Stimulated activated CD8-positive, alpha-beta memory T cell treated with anti-CD3 and anti-CD28 coated beads, Interleukin-4, amount 100 ng/mL, for 1 hour (primary cell): Measurements from ENCODE around the gene HSD3B2.
"Not testable (repeated sequence)": the region's sequence is repeated elsewhere in the genome, so short reads cannot be mapped to it uniquely, and the experiment has no call there.

Experiments
- DNase-seq, 2 donors: peaks; one replicate each; pipeline ENCODE4 v3.0.0-alpha.2; 2020; ENCODE audit warnings: low read depth in 2 of 2, low spot score in 1 of 2

HSD3B2 gene

DNA sequence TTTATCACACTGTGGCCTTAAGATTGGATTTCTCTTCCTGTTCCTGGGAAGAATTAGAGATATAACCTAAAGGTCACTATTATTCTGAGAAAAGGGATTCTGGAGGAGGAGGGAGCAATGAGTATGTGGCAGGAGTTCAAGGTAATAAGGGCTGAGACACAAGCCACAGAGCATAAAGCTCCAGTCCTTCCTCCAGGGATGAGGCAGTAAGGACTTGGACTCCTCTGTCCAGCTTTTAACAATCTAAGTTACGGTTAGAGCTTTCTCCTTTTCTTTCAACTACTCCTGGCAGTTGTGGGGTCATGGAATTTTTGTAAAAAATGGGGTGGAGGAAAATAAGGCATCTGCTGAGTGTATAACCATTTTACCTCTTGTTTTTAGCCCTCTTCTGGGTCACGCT, at the start of gene HSD3B2:
Gene HSD3B2 (plus strand): TSS at position 201 of the 400 bp plus-strand sequence. CDS start 270 bp downstream, outside the sequence.
- DNase-seq = no peak

DNA sequence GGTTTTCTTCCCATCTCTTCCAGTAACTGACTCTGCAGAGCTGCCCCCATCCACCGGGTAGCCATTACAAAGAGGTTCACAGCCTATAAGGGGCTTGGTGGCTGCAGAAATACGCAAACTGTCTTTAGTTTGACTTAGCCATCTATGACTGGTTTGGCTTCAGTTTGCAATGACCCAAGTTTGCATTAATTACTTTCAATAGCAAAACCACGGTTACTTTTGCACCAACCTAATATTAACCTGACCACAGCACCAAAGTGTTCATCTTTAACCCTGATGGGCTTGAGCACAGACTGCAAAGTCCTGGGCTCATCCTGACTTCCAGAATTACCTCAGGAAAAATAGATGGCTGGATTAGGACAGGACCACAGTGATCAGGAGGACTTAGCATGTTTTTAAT, 48.5 kb upstream of the HSD3B2 start:
- no peak for DNase-seq

DNA sequence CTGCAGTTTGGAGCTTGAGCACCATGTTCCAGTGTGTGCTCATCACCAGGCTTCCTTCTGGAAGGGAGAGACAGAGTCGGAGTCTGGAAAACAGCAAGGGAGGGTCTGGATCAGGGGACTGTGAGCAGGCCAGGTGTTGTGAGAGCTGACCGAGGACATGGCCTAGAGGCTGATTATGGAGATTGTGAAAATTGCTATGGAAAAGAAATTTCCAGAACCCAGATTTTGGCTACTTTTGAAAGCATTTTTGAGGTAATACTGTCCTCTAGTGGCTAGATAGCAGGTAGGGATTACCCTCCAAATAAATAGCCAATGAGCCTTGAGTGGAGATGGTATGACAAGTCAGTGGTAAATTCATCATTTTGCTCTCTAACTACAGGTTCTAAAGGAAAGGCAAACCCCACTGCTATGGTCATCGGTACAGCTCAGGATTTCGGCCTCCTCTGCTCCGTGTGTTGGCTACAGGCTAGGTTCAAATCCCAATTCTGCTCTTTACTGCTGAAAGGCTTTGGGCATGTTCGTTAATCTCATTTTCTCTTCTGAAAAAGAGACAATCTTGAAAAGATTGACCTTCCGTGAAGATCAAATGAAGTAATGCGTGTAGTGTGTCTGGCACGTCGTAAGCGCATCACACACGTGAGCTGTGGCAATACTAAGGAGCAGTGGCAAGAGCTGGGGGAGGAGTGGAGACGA, 47.4 kb upstream of the HSD3B2 start:
- DNase-seq = no peak

DNA sequence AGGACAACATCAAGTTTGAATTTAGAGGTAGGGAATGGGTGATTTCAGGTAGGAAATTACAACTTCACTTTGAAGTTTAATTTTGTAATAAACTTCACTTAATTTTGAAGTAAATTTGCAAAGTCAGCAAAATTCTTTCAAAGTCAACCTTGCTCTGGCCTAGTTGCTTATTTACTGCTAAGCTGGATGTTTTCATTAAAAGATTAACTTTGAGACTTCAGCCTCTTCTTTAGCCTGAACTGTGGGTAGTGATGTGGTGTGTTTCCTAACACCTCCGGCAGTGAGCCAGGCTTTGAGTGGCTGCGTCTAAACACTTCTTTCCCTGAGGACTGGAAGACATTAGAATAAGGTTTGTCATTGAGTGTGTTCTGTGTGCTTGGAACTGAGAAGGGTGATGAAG, 46.4 kb upstream of the HSD3B2 start, which contains the start of gene HAO2:
Gene HAO2 (plus strand): TSS at position 232 of the 400 bp plus-strand sequence. CDS start 12,301 bp downstream, outside the sequence.
- DNase-seq = no peak

DNA sequence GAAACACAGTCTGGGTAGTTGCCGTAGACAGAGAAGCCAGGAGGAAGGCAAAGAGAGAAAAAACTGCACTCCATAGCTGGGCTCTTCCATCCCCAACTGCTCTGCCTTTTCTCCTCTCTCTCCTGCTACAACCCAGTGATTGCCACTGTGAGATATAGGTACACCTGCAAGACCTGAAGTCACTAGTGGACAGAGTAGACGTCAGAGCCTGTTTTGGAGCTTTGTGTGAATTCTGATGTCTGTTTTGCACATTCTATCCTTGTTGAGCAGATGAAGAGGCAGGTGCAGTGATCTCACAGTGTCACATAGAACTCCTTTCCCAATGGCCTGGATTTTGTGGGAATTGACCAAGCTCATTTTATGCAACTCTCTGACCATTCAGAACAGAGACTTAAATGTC, 44.2 kb upstream of the HSD3B2 start:
- no peak for DNase-seq

DNA sequence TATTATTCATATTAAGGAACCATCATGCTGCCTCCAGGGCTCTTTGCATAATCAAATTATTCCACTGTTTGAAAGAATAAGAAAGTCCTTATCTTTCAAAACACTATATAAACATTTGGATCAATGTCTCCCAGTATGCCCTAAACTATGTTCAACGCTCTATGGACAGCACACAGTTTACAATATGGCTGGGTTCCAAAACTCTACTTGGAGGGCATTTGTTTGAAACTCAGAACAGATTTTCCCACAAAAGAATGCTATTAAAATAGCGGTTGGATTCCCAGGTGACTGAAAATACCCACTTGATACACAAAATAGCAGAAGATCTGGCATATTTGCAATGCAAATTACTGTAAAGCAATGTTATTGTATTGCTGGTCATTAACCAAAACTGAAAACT, 43.1 kb upstream of the HSD3B2 start:
- no peak for DNase-seq

DNA sequence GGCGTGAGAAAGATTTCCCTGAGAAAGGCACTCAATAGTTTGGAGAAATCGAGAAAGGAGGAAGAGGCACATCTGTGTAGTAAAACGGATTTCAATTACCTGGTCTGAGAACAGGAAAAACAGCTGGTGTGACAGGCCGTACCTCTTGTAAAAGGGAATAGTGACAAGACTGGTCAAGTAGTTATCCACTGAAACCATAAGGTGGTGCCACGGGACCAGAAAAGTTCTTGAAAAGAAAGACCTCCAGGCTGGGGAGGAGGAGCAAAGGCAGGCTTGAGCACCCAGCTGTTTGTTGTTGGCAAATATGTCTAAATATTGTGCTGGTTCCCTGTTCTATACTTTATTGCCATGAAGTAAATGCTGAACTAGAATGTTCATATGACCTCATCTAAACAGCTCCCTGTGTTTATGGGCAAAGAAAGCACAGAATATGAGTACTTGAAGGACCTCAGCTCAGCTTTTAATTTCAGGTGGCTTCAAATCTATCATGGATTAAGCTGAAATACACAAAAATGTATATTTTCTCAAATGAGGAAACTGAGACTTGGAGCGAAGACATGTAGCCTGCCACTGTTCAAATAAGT, 42.4 kb upstream of the HSD3B2 start:
- DNase-seq = no peak

DNA sequence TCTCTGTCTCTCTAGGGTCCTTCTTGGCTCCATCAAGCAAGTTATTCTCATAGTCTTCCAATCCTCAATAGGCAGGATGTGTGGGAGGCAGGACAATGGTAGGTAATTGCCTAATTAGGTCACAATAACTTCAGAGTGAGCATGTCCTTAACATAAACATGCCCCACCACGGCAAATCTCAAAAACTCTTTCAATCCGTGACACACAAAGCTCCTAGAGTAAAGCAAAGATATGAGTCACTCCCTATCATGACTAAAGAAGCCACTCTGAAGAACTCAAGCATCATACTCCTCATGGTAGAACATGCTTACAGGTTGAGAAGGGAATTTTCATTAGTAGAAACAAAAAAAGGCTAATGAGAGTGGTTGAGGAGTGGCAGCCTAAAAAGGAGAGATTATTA, 41.5 kb upstream of the HSD3B2 start:
- DNase-seq = no peak

DNA sequence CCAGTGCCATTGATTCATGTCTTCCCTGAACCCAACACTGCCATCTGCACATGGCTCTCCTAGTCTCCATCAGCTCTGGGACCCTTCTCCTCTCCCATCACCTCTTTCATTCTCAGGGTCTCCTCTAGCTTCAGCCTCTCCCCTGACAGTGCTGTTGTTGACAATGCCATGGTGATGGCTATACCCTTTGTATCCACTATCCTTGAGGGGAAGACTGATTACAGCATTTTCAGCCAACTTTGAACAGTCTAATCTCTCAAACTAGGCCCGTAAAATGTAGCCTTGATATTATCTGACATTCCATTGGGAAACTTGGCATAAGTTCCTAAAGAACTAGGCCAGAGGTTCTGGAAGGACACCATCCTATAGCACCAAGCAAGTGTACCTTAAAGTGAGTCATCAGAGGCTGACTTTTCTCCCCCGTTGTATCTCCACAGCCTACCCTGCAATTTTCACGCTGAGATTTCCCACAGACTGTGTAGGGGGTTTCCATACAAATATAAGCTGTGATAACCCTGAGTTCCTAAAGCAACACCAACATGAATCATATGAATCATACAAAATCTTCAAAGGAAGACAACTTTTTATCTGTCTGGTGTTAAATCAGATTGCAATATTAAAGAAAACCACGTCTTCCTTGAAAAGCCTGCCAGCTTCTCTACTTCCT, 40.6 kb upstream of the HSD3B2 start:
- DNase-seq = no peak

DNA sequence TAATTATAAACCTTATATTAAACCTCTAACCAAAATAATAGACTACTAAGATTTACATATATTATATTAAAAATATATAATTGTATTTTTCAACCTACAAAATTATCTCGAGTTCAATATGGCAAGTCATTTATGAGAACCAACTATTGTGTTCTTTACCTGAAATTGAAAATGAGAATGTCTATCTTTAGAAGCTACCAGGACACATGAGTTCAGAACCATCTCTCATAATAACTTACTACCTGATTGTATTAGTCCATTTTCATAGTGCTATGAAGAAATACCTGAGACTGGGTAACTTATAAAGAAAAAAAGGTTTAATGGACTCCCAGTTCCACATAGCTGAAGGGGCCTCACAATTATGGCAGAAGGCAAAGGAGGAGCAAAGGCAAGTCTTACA, 39.6 kb upstream of the HSD3B2 start:
- DNase-seq = no peak

DNA sequence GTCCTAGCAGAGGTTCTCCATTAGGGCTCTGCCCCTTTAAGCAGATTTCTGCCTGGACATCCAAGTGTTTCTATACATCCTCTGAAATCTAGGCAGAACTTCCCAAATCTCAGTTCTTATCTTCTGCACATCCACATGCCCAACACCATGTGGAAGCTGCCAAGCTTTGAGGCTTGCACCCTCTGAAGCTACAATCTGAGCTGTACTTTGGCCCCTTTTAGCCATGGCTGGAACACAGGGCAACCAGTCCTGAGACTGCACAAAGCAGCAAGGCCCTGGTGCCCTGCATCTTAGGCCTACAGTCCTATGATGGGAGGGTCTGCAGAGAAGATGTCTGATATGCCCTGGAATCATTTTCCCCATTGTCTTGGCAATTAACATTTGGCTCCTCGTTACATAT, 38.4 kb upstream of the HSD3B2 start:
- no peak for DNase-seq

DNA sequence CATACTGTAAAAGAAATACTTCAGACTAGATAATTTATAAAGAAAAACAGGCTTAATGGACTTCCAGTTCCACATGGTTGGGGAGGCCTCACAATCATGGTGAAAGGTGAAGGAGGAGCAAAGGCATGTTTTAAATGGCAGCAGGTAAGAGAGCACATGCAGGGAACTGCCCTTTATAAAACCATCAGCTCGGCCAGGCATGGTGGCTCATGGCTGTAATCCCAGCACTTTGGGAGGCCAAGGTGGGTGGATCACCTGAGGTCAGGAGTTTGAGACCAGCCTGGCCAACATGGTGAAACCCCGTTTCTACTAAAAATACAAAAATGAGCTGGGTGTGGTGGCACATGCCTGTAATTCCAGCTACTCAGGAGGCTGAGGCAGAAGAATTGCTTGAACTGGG, 37.4 kb upstream of the HSD3B2 start:
- not testable (repeated sequence) for DNase-seq

DNA sequence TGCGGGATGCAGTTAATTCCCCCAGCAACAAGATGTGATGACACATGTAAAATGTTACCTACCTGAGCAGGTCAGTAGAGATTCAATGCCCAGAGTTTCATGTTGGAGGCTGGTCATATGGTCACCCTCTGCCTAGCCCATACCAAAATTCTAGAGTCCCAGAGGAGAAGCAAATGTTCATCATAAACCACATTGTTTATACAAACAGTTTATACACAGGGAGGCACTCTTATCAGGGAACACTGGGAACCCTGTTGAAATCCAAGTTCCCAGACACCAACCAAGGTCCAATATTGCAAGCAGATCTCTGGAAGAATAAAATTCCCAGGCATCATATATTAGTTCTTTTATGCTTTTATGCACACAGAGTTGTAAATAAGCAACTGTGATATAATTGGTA, 35.8 kb upstream of the HSD3B2 start:
- DNase-seq = no peak

DNA sequence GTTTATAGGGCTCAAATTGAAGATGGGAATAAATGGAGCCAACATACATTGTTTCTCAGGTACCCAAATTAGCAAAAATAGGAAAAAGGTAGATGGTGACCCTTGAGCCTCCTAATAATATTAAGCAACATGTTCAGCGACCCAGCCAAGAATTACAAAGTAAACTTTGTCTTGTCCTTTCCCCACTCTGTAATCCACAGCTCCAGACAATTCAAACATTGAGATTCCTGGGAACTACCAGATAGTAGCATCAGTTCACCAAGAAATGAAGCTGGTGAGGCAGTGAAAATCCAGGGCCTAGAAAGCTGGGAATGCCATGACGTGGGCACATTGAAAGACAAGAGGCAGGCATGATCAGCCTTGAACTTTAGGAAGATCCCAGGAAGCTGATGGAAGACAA, 34.6 kb upstream of the HSD3B2 start:
- no peak for DNase-seq

DNA sequence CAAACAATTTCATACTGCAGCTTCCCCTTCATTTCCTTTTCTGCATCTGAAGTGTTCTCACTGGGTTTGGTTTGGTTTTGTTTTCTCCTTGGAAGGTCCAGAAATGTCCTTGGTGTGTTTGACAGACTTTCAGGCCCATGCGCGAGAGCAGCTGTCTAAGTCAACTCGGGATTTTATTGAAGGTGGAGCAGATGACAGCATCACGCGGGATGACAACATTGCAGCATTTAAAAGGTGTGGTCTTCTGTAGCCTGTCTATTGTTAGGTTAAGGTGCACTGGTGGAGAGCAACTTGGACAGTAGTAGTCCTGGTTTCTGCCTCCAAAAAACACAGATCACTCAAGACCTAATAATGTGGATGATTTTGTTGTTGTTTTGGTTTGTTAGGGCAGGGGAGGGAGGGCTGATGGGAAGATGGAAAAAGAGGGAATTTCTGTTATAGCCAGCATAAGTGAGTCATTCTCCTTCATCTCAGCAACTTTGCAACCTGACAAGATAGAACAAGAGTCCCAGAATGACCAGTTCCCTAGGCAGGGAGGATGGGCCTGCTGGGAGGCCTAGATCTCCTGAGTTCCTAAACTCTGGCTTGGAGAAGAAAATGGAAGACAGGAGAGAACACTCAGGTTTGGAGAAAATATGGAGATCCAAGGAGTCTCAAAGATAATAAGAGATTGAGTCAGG, 33.8 kb upstream of the HSD3B2 start:
- no peak for DNase-seq

DNA sequence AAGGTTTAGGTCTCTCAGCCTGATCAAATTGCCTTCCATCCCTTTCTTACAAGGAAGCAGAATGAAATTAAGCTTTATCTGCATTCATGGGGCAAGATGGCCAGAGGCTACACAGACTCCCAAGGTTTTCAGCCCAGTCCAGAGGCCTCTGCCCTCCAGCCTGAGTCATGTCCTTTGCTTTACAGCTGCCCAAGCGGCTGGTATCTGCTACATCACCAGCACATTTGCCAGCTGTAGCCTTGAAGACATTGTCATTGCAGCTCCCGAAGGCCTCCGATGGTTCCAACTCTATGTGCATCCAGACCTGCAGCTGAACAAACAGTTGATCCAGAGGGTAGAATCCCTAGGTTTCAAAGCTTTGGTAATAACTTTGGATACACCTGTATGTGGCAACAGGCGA, 30.4 kb upstream of the HSD3B2 start:
- no peak for DNase-seq

DNA sequence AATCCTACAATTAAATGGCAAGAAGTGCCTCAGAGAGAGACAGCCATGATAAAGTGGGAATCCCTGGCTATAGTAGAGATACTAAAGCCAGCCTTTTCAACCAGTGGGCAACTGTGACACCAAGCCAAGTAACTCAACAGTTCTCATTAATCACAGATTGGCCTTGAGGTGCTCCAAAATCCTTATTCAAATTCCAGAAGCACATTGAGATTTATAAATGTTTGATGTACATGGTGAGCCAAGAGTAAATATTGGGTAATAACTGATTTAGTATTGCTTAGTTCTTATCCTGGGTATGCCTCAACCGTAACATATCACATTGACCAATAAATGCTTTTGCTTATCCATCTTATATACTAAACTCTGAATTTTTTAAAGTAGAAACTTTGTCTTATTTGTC, 29.3 kb upstream of the HSD3B2 start:
- DNase-seq = no peak

DNA sequence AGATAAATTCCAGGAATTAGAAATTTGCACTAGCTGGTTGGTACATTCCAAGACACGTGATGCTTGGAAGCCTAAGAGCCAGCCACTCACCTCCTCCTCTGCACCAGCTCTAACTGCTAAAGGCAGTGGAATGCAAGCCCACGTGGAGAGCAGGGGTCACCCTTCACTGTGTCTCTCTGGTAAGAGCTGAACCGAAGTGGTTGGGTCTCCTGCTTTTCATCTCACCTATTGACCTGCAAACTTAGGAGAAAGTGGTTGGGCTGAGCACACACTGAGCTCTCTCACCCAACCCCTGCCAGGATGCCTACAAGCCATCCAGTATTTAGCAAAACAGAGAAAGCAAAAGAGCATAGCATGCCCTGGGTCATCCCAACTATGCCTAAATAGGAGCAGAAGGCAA, 27.1 kb upstream of the HSD3B2 start:
- DNase-seq = no peak

DNA sequence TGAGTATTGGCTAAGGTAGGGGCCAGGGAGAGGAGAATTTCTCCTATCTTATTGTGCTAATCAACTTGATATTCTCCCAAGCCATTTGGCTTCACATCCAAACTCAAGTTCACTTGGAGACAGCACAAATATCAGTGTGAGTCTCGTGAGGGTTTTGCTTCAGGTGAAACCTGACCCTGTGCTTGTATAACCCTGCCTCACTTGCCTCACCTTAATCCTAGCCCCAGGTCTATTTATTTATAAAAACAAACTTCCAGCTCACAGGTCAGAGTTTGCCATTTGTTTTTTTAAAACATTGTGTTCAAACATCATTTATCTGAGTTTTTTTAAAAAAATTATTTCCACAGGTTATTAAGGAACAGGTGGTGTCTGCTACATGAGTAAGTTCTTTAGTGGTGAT, 26.5 kb upstream of the HSD3B2 start:
- DNase-seq = no peak

DNA sequence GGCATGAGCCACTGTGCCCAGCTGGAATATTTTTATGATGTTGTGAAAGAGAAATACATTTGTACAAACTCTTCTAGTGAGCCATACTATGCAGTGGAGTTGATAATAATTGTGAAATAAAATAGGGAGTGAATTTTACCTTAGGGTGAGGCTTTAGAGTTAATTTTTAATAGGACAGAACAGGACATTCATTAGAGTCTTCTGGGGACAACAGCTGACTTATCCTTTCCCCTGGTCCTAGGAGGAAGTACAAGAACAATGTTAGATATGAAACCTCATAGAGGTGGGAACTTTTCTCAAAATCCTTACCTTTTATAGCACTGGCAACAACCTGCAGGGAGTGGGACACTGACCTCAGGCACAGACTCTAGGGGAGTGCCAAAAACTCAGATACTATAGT, 24.4 kb upstream of the HSD3B2 start:
- DNase-seq = no peak

DNA sequence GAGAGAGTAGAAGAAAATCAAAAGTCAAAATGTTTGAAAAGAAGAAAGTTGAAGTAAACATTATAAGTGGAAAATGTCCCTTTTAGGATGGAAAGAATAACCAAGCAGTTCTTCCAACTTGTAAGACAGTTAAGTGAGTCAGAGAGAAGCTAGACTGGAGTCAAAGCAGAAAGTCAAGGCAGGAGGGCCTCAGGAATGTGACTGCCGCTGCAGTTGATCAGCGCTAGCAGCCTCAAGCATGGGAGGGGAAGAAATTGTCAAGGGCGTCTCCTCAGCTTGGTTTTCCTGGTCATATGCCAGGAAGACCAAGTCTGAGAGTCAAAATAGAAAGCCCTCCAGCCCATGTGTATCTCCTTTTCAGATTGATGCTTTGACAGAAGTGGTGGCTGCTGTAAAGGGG, 23.2 kb upstream of the HSD3B2 start:
- DNase-seq = no peak

DNA sequence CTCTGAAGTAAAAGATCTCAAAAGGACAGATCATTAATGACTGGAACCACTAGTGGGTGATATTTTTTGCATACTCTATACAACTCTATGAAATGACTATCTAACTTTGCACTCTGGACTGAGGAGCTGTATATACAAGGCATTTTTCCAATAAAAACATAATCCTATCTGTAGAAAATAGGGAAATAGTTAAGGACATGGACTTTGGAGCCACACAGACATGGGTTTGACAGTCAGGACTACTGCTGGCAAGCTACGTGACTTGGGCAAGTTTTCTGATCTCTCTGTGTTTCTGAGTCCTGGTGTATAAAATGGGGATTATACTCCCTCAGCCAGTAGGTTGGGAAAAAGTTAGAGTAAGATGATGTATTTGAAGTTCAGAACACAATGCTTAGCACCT, 20.9 kb upstream of the HSD3B2 start:
- no peak for DNase-seq
